ENCODE data around the gene PPP1R1A. TPM values are rescaled to one million over a fixed set of nuclear protein-coding genes. Genes with fewer than 3 reads are reported as not detected.

Gene PPP1R1A
- total and polyA plus RNA-seq, 2 donors (not counting 1 experiment from before 2014, with no cell fraction given), result not detected

- no peak for TF ChIP-seq EZH2 (IDR thresholded peaks at IDR 0.05; ENCODE audit: borderline replicate concordance, insufficient read depth, low read depth, low read length, poor library complexity, severe bottlenecking)
- TF ChIP-seq, protein P1, sequence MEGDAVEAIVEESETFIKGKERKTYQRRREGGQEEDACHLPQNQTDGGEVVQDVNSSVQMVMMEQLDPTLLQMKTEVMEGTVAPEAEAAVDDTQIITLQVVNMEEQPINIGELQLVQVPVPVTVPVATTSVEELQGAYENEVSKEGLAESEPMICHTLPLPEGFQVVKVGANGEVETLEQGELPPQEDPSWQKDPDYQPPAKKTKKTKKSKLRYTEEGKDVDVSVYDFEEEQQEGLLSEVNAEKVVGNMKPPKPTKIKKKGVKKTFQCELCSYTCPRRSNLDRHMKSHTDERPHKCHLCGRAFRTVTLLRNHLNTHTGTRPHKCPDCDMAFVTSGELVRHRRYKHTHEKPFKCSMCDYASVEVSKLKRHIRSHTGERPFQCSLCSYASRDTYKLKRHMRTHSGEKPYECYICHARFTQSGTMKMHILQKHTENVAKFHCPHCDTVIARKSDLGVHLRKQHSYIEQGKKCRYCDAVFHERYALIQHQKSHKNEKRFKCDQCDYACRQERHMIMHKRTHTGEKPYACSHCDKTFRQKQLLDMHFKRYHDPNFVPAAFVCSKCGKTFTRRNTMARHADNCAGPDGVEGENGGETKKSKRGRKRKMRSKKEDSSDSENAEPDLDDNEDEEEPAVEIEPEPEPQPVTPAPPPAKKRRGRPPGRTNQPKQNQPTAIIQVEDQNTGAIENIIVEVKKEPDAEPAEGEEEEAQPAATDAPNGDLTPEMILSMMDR (IDR thresholded peaks at IDR 0.05), result no peak
- CTCF ChIA-PET, result no interaction called here
These were observed 46.6 kb downstream of the PPP1R1A start for GRCh38 chr12:54541751-54542290.

GRCh38 chr12:54538136-54538700 is 50.2 kb downstream of the PPP1R1A start:
- Mint-ChIP-seq H3K27ac (no peak overlapping the region), H3K27me3 (no peaks in the 10 kb centered on the region), H3K4me1 (no peaks in the 10 kb centered on the region), H3K9me3 (ENCODE audit: insufficient read depth) (no peaks in the 10 kb centered on the region), H3K4me3 (no peak overlapping the region)
- H3K9ac ChIP-seq (ENCODE audit: low read length), result no peak overlapping the region
- intact Hi-C loops (cut with micrococcal nuclease), result no loop called here
- no peaks in the 10 kb centered on the region for H3K79me2 ChIP-seq (ENCODE audit: control insufficient read depth, insufficient read depth, low read length)
- H3K4me3 ChIP-seq (ENCODE audit: control extremely low read depth in 1 of 5, extremely low read depth in 1 of 5, insufficient read depth in 1 of 5, low read depth in 2 of 5, low read length in 4 of 5), result no peak overlapping the region
- ATAC-seq (ENCODE audit: low read depth), result no peak
- DNase-seq, result no peak
- H4K20me1 ChIP-seq (ENCODE audit: control insufficient read depth, insufficient read depth, low read length, poor library complexity, severe bottlenecking), result no peaks in the 10 kb centered on the region
- TF ChIP-seq EZH2 (IDR thresholded peaks at IDR 0.05; ENCODE audit: borderline replicate concordance, insufficient read depth, low read depth, low read length, poor library complexity, severe bottlenecking), result no peak
- TF ChIP-seq, protein P1 (IDR thresholded peaks at IDR 0.05), result no peak
- 100% methylated on average over 2 of the region's 3 CpGs for WGBS (ENCODE audit: insufficient coverage)
- H3K4me2 ChIP-seq (replicated peaks; ENCODE audit: low read depth, low read length, poor library complexity, severe bottlenecking), result no peak overlapping the region
- H3K4me1 ChIP-seq (ENCODE audit: control insufficient read depth in 2 of 2, insufficient read depth in 2 of 2, low read length in 2 of 2), result no peaks in the 10 kb centered on the region
- ChIA-PET CTCF (interaction anchor here (1.0 to 1.4 kb wide), 2 partner anchors 13 to 139 kb away, joined by 3 read pairs; no protein-coding TSS in a partner anchor), POLR2A (no interaction called here)
- H2AFZ ChIP-seq (ENCODE audit: insufficient read depth, low read depth, low read length, poor library complexity, severe bottlenecking), result no peak overlapping the region
- H3K36me3 ChIP-seq (replicated peaks in 1 of 2; ENCODE audit: control extremely low read depth in 1 of 2, control insufficient read depth in 1 of 2, extremely low read depth in 1 of 2, insufficient read depth in 2 of 2, low read length in 1 of 2), result peaks cover 10 to 99% of the 10 kb centered on the region in 2 experiments
- H3K27ac ChIP-seq (ENCODE audit: low read length in 2 of 2), result no peak overlapping the region
- H3K27me3 ChIP-seq (replicated peaks in 1 of 4; ENCODE audit: control extremely low read depth in 1 of 4, control insufficient read depth in 3 of 4, insufficient read depth in 4 of 4, low read length in 3 of 4), result no peaks in the 10 kb centered on the region
- no peaks in the 10 kb centered on the region for H3K9me3 ChIP-seq (ENCODE audit: control extremely low read depth in 1 of 3, control insufficient read depth in 2 of 3, insufficient read depth in 1 of 3, low read length in 2 of 3)

More at GRCh38 chr12:54541751-54542290, 46.6 kb downstream of the PPP1R1A start:
- H3K4me1 ChIP-seq (ENCODE audit: control insufficient read depth in 2 of 2, insufficient read depth in 2 of 2, low read length in 2 of 2), result no peaks in the 10 kb centered on the region
- Mint-ChIP-seq H3K9me3 (ENCODE audit: insufficient read depth) (no peaks in the 10 kb centered on the region), H3K4me3 (no peak overlapping the region), H3K27ac (no peak overlapping the region), H3K4me1 (no peaks in the 10 kb centered on the region), H3K27me3 (no peaks in the 10 kb centered on the region)
- H2AFZ ChIP-seq (ENCODE audit: insufficient read depth, low read depth, low read length, poor library complexity, severe bottlenecking), result no peak overlapping the region
- POLR2A ChIA-PET, result no interaction called here
- 100% methylated on average over 2 of the region's 5 CpGs for WGBS (ENCODE audit: insufficient coverage)
- no peaks in the 10 kb centered on the region for H3K27me3 ChIP-seq (replicated peaks in 1 of 4; ENCODE audit: control extremely low read depth in 1 of 4, control insufficient read depth in 3 of 4, insufficient read depth in 4 of 4, low read length in 3 of 4)
- peaks cover 2 to 91% of the 10 kb centered on the region in 2 experiments for H3K36me3 ChIP-seq (replicated peaks in 1 of 2; ENCODE audit: control extremely low read depth in 1 of 2, control insufficient read depth in 1 of 2, extremely low read depth in 1 of 2, insufficient read depth in 2 of 2, low read length in 1 of 2)
- H4K20me1 ChIP-seq (ENCODE audit: control insufficient read depth, insufficient read depth, low read length, poor library complexity, severe bottlenecking), result no peaks in the 10 kb centered on the region
- no peaks in the 10 kb centered on the region for H3K9me3 ChIP-seq (ENCODE audit: control extremely low read depth in 1 of 3, control insufficient read depth in 2 of 3, insufficient read depth in 1 of 3, low read length in 2 of 3)
- H3K9ac ChIP-seq (ENCODE audit: low read length), result no peak overlapping the region
- DNase-seq (no peak), ATAC-seq (ENCODE audit: low read depth) (no peak)
- H3K27ac ChIP-seq (ENCODE audit: low read length in 2 of 2), result no peak overlapping the region
- intact Hi-C loops (cut with micrococcal nuclease), result no loop called here
- H3K79me2 ChIP-seq (ENCODE audit: control insufficient read depth, insufficient read depth, low read length), result no peaks in the 10 kb centered on the region
- H3K4me3 ChIP-seq (ENCODE audit: control extremely low read depth in 1 of 5, extremely low read depth in 1 of 5, insufficient read depth in 1 of 5, low read depth in 2 of 5, low read length in 4 of 5), result no peak overlapping the region
- H3K4me2 ChIP-seq (replicated peaks; ENCODE audit: low read depth, low read length, poor library complexity, severe bottlenecking), result no peak overlapping the region

Measured in B cell (primary cell).